GM20431 (cell line): ENCODE results near the gene ELAVL3.
"Not testable (repeated sequence)": the region's sequence is repeated elsewhere in the genome, so short reads cannot be mapped to it uniquely, and the experiment has no call there.

Experiments used
- in situ Hi-C: fragments of 300-500 bp; cut with MseI, MboI; formaldehyde crosslinking; loops from one replicate; pipeline ENCODE4 v1.15.0; 2020; ENCODE audit warnings: low sequenced_read_pairs; ENCODE audit not compliant: unreplicated experiment

Gene ELAVL3

GRCh38 chr19:11461453-11461852 lies 19.4 kb downstream of the ELAVL3 start:
- in situ Hi-C loops = no loop called here

DNA sequence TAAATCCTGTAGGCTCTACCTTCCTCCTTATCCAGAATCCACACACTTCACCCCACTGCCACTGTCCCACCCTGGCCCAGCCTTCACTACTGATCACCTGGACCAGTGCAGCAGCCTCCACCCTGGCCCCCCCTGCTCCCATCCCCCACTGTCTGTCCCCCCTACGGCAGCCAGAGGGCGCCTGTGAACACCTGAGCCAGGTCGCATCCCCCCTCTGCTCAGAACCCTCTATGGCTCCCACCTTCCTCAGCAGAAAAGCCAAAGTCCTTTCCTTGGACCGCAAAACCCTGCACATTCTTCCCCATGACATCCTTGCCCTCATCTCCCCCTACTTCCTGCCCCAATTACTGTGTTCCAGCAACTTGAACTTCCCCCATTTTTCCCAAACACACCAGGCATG lies 20.6 kb downstream of the ELAVL3 start:
- in situ Hi-C loops = no loop called here

GRCh38 chr19:11458912-11459311 lies 21.9 kb downstream of the ELAVL3 start:
- in situ Hi-C loops = not testable (repeated sequence)

DNA sequence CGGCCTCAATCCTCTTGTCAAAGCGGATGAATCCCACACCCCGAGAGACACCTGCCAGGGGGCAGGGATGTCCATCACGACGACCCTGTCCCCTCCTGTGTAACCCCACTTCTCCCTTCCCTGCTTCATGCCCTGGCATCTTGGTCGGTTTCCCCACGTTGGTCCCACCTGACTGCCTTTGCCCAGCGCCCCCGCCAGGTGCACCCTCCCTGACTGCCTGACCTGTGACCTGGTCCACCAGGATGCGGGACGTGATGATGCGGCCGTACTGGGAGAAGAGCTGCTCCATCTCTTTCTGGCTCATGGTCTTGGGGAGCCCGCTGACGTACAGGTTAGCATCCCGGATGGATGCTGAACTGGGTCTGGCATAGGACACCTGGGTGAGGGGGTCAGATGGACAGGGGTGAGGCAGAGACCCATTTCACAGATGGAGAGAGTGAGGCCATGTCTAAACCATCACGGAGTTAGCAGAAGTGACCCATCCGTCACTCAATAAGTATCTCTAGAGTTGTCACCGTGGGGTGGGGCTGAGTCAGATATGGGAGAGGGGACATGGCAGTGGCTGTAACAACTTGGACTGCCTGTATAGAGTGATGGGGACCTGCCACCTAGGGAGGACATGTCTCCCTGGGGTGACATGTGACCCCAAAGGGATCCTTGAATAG lies 22.5 kb downstream of the ELAVL3 start:
- in situ Hi-C loops = no loop called here

- in situ Hi-C loops = no loop called here
These were observed 23.0 kb downstream of the ELAVL3 start for GRCh38 chr19:11457831-11458230.

DNA sequence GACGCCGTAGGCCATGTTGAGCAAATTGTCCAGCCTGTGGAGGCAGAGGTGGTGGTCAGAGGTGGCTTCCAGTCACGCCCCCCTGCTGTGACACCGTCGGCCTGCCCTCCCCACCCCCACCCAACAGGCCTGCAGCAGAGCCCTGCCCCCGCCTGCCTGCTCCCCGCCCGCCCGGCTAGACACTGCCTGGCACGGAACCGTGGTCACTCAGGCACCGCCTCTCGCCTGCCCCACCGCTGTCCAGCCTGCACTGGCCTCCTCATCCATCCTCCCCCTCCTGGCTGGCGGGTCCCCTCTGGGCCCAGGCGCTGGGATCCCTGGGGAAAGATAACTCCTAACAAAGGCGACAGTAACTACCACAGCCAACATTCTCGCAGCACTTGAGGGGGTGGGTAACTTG lies 23.7 kb downstream of the ELAVL3 start:
- in situ Hi-C loops = no loop called here

- in situ Hi-C loops = no loop called here
These were observed 24.2 kb downstream of the ELAVL3 start for GRCh38 chr19:11456659-11457058.

GRCh38 chr19:11455233-11455554 lies 25.7 kb downstream of the ELAVL3 start:
- in situ Hi-C loops = not testable (repeated sequence)

DNA sequence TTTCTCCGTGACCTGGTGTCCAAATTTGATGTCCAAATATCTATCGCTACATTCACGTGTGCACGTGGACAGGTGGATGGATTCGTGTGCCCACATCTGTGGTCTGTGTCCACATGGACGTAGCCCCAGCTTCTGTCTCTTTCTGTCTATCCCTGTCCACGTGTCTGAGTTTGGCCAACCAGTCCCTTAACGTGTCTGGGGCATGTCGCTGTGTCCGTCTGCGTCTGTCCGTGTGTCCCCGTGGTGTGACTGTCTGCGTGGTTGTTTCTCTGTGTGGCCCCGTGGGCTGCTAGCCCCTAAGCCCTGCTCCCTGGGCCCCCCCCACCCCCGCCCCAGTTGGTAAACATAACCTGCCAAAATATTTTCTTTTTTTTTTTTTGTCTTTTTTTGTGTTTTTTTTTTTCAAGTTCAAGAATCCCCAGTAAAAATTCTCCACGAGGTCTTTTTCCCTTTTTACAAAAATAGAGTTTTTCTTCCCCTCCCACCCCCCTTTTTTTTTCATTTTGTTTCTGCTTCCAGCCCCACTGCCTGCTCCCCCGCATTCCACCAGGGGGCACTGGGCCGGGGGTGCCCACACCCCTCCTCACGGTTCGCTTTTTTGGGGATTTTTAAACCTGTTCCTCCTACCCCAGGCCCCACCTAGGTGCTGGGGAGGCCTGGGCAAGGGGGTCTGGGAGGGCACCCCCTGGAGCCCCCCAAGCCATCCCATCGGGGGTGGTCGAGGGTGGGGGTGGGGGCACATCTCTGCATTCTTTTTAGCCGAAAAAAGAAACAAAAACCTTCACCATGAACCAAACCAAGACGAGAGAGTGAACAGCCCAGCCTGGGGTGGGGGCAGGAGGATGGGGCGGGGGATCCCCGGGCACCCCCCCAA lies 27.1 kb downstream of the ELAVL3 start:
- in situ Hi-C loops = no loop called here

DNA sequence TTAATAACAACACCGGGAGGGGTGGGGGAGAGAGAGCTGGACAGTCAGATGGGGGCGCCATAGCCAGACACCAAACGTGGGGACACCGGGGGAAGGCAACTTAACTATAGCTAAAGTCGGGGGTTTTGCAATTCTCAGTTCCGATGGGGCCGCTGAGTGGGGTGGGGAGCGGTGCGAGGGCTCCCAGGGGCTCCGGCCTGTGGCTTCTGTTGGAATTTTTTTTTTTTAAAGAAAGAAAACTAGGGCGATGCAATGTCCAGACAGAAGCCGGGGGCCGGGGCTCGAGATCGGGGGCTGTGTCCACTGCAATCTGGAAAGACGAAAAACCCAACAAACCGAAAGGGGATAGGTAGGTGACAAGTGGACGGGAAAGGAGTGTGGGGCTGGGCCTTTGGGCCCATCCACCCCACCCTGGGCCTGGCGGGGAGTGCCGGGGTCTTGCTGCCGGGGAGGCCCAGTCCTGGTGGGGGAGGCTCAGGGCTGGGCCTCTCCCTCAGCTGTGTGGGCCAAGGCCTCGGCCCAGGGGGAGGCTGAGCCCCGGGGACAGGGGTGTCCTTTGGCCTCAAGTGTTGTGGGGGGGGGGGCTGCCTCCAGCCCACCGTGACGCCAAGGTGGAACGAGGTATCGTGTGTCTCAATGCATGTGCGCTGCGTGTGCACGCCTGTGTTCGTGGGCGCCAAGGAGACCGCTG lies 28.1 kb downstream of the ELAVL3 start:
- in situ Hi-C loops = no loop called here

DNA sequence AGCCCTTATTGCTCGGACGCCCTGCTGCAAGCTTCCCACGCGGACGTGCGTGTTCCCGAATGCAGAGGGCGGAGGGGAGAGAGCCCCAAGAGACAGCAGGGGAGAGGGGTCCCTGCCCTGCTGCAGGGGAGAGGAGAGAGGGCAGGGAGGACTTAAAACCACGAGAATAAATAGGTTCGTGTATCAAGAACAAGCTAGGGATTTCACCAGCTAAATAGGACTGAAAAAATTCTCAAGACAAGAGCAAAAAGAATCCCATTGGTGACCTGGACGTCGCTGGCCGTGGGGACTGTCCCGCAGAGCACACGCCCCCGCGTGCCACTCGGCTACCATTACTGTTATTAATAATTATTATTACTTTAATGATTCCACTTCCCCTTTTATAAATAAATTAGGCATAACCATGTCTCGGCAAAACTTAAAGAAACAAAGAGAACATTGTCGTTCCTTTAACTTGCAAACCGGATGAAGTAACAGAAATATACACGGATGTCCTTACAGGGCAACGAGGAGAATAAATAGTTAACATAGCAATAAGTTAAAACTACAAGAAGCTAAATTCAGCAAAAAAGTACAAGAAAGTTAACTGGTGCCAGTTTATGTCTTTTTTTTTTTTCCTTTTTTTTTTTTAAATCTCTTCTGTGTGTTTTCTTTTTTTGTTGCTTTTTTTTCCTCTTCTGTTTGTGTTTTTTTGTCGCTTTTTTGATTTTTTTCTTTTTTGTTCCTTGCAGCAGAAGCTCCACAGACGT lies 28.8 kb downstream of the ELAVL3 start:
- in situ Hi-C loops = no loop called here

- in situ Hi-C loops = no loop called here
These were observed 29.4 kb downstream of the ELAVL3 start for GRCh38 chr19:11451327-11451870.

DNA sequence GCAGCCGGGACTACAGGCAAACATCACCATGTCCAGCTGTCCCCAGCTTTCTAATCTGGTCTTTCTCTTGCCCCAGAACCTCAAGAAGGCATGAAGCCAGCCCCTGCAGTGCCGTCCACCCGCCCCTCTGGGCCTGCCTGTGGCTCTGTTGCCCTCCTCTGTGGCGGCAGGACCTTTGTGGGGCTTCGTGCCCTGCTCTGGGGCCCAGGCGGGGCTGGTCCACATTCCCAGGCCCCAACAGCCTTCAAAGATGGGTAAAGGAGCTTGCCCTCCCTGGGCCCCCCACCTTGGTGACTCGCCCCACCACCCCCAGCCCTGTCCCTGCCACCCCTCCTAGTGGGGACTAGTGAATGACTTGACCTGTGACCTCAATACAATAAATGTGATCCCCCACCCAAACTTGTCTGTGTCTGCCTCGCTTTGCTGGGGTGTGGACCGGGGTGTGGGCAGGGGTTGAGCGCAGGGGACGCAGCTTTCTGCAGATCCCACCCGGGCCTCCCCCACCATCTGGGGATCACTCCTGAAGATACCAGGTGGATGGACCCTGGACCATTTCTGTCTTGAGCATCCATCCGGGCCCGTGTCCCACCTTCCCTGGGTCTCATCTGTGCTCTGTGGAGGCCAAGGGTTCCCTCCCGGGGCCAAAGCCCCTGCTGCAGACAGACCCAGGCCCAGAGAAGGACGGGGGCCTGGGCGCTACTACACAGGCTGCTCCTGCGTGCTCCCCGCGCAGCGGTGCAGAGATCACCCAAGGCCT lies 30.1 kb downstream of the ELAVL3 start:
- in situ Hi-C loops = no loop called here

DNA sequence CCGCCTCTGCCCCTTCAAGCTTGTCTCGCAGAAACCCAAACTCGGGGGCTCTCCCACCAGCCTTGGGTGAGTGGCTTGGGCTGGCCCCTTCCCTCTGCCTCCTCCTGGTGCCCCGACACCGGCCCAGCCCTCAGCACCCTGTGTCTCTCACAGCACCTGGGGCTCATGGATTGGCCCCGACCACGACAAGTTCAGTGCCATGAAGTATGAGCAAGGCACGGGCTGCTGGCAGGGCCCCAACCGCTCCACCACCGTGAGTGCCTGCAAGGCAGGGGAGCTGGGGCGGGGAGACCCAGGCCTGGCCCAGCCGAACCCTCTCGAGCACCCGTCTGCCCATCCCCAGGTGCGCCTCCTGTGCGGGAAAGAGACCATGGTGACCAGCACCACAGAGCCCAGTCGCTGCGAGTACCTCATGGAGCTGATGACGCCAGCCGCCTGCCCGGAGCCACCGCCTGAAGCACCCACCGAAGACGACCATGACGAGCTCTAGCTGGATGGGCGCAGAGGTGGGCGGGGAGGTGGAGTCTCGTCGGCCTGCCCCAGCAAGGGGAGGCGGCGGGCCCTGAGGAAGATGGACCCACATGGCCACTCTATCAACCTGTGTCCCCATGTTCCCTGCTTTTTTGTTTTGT lies 31.8 kb downstream of the ELAVL3 start:
- in situ Hi-C loops = no loop called here

GRCh38 chr19:11448410-11448809 lies 32.4 kb downstream of the ELAVL3 start:
- in situ Hi-C loops = no loop called here

DNA sequence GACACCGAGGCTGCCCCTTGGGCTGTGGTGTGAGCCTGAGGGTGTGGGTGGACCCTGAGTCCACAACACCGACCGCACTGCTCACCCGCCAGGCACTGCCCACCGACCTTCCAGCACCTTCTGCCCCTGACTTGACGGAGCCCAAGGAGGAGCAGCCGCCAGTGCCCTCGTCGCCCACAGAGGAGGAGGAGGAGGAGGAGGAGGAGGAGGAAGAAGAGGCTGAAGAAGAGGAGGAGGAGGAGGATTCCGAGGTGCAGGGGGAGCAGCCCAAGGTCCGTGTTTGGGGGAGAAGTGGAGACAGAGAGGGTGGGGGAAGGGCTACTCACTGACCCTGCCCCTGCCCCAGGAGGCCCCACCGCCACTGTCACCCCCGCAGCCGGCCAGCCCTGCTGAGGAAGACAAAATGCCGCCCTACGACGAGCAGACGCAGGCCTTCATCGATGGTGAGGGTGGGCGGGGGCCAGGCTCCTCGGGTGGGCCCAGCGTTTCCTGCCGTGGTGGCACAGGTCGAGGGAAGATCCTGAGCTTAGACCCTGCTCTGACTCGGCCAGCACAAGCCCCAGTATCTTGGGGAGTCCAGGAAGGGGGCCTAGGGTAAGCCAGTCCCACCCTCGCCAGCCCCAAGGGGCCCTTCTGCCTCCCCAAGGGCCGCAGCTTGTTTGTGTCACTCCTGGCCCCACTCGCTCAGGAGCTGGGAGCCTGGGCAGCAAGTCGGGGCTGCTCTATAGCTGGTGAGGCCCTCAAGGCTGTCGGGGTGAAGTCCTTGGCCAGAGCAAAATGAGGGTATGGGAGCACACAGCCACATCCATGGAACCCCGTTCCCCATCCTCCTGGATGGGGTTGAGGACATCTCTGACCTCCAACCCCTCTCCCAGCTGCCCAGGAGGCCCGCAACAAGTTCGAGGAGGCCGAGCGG lies 33.2 kb downstream of the ELAVL3 start:
- in situ Hi-C loops = no loop called here

DNA sequence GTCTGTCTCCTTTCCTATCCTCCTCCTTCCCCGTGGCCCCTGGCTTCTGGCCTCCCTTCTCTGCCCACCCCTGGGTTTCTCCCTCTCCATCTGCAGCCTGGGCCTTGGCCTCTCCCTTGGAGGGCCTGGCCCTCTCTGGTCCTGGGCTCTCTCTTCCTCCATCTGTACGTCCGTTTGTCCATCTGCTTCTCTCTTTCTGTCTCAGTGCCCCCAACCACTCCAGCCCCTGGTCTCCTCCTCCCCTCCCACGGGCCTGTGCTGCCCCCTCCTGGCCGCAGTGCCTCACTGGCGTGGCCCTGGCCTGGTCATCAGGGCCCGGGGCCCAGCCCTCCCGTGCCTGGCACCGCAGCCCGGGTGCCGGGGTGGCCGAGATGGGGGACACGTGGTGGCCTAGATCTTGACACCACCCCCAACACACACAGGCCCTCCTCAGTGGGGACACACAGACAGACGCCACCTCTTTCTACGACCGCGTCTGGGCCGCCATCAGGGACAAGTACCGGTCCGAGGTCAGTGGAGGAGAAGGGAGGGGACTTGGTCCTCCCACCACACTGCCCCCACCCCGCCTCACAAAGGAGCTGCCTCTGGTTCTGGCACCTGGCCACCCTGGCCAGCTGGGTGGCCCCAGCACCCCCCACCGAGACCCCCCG lies 34.1 kb downstream of the ELAVL3 start:
- in situ Hi-C loops = no loop called here

- in situ Hi-C loops = no loop called here
These were observed 34.6 kb downstream of the ELAVL3 start for GRCh38 chr19:11446271-11446651.
